GM18499 (cell line): ENCODE measurements around the gene PP2D1.
"Not testable (repeated sequence)": the region's sequence is repeated elsewhere in the genome, so short reads cannot be mapped to it uniquely, and the experiment has no call there.

ENCODE experiments used
- ATAC-seq: cut with Tn5 transposase; IDR thresholded peaks from one replicate; pipeline ENCODE4 v1.9.1; 2021; ENCODE audit warnings: moderate number of reproducible peaks; ENCODE audit not compliant: insufficient read depth, unreplicated experiment

The PP2D1 gene, protein sequence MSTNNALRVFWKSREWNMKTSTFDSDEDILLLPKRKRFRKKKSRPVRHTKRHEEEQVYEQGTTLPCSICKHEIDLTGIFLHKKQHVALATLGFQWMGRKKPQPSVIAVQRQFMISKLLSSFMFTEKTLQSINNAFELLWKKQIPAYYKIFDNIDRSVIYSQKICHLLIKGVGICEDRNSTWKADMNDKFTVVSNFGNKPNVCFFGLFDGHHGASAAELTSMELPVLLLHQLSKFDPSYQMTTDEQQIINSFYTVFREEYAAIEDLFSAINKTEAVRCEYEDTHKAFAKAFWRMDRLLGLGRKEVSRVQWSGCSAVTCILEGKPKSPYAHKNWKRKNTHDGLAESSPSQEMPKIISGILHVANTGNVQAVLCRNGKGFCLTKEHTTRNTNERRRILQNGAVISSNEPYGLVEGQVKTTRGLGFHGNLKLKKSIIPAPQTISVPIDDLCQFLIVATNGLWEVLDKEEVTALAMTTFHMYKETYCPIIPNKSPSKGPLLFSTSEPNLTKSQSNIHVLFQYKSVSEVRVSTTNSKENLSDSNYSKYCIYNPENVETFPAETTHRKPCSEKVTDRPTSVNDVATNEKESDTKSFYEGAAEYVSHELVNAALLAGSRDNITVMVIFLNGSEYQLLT

GRCh38 chr3:20012164-20012563 is at the start of gene PP2D1:
PP2D1 (minus strand) TSS chr3:20012264; CDS start chr3:20012072, 192 bp downstream.
- no peak for ATAC-seq

DNA sequence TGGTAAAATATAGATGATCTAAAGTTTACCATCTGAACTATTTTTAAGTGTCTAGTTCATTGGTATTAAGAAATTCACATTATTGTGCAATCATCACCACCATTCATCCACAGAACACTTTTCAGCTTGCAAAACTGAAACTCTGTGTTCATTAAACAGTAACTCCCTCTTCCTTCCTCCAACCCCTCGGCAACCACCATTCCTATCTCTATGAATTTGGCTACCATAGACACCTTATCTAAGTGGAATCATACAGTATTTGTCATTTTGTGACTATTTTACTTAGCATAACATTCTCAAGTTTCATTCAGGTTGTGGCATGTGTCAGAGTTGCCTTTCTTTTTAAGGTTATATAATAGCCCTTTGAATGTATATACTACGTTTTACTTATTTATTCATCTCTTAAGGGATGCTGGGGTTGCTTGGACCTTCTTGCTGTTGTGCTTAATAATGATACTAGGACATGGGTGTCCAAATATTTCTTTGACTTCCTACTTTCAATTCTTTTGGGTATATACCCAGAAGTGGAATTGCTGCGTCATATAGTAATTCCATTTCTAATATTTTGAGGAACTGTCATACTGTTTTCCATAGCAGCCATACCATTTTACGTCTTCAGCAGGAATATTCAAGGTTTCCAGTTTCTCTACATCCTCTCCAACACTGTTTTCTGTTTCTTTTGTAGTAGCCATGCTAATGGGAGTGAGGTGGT is 49.1 kb upstream of the PP2D1 start:
- peak; percentile 58 for ATAC-seq

- no peak for ATAC-seq
Observed at GRCh38 chr3:20059929-20060328, 47.9 kb upstream of the PP2D1 start.

GRCh38 chr3:20057612-20058180 is 45.6 kb upstream of the PP2D1 start:
- ATAC-seq, result no peak

- peak; percentile 33 for ATAC-seq
Observed at GRCh38 chr3:20056725-20057611, 44.9 kb upstream of the PP2D1 start.

DNA sequence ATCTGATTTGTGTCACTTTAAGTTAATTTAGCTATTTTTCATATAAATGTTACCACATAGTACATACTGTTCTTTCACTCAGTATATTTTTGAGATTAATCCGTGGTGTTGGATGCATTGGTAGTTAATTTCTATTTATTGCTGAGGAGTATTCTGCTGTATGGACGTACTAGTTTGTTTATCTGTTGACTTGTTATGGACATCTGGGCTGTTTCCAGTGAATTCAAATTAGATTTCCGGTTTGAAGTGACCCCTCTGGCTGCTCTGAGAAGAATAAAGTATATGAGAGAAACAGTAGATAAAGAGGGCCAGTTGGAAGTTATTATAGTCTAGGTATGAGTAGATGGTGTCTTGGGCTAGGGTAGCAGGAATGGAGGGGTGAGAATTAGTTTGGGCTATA is 43.8 kb upstream of the PP2D1 start:
- no peak for ATAC-seq

DNA sequence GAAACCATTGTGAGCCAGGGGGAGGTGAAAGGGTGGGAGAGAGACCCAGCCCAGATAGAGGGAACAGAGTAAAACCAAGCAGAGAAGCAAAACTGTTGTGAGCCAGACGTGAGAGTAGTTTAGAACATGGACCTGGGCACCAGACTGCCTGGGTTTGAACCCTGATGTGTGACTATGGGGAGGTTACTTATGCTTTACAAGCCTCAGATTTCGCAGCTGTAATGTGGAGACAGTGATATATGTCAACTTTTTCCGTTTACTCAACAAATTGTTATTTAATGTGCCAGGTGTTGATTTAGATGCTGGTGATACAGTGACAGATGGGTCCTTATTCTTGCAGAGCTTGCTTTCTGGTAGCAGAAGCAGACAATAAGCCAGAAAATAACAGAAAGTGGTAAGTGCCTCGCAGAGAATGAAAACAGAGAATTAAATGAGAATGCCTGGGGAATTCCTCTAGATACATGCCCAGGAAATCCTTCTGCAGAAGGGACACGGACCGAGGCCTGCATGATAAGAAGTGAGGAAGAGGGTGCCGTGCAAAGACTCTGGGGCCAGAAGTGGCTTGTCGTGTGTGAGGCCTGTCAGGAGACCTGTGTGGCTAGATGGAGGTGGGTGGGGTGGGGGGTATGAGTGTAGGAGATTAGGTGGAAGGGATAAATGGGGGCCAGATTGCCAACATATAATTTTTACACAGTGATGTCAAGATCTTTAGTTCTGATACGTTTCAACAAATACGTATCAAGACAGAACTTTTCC is 43.1 kb upstream of the PP2D1 start:
- ATAC-seq, result no peak

DNA sequence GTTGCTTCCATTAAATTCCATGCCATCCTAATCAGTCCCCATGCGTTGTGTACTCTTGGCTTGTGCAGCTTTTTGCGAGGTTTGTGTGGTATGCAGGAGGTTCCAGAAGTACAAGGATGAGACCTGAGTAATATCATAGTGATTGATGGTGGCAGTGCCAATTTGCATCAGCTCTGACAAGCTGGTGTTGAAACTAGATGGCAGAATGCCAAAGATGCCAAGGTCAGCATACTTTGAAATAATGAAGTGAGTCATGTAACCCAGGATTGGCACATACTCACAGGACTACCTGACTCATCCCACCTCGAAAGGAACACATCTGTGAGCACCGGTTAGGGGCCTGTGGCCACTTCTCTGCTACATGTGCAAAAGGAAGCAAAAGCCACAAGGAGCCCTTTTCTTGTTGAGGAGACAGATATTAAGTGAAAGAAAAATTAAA is 42.5 kb upstream of the PP2D1 start:
- ATAC-seq, result peak; percentile 54

- no peak for ATAC-seq
Observed at GRCh38 chr3:20052851-20053250, 40.8 kb upstream of the PP2D1 start.

- no peak for ATAC-seq
Observed at GRCh38 chr3:20051123-20051806, 39.2 kb upstream of the PP2D1 start.

GRCh38 chr3:20047976-20048883 is 36.2 kb upstream of the PP2D1 start:
- peak; percentile 11 for ATAC-seq

DNA sequence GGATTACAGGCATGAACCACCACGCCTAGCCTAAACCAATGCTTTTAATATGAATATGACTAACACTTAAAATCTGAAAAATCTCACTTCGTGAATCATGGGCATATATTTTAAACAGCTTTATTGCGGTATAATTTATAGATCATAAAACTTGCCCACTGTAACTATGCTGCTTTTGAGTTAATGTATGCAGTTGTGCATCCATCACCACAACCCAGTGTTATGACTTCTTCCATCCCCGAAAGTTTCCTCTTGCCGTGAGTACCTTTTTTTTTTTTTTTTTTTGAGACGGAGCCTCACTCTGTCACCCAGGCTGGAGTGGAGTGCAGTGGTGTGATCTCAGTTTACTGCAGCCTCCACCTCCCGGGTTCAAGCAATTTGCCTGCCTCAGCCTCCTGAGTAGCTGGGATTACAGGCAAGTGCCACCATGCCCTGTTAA is 35.3 kb upstream of the PP2D1 start:
- ATAC-seq, result no peak

DNA sequence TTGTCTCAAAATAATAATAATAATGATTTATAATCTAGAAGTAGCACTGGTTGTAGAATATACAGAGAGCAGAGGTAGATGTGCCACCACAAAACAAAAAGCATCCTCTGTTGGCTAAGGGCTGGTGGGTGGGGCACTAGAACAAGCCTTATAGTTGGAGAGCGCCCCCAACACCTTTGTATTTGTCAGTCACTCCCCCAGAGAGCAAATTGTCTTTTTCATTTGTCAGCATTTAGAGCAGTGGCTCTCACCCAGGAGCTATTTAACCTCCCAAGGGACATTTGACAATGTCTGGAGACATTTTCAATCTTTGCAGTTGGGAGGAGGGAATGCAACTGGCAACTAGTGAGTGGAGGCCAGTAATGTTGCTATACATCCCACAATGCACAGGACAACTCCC is 34.5 kb upstream of the PP2D1 start:
- ATAC-seq, result no peak

GRCh38 chr3:20045141-20045540 is 33.1 kb upstream of the PP2D1 start:
- ATAC-seq, result not testable (repeated sequence)

GRCh38 chr3:20043825-20044224 is 31.8 kb upstream of the PP2D1 start:
- ATAC-seq, result no peak

DNA sequence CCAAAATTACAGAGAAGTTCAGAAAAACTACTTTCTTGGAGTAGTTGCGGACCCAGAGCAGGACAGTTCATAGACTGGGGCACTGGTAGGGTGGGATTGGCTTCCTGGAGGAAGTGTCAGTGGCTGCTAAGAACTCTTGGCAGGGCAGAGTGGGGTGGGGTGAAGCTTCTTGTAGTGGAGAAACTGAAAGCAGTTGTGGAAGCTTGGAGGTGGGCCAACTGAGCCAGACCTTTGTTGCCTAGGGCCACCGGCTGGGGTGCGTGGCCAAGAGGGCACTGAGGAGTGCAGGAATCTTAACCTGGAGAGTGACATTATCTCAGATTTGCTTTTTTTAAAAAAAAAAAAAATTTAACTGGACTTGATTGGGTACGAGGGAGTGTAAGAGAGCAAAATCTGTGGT is 31.3 kb upstream of the PP2D1 start:
- ATAC-seq, result peak; percentile 27

DNA sequence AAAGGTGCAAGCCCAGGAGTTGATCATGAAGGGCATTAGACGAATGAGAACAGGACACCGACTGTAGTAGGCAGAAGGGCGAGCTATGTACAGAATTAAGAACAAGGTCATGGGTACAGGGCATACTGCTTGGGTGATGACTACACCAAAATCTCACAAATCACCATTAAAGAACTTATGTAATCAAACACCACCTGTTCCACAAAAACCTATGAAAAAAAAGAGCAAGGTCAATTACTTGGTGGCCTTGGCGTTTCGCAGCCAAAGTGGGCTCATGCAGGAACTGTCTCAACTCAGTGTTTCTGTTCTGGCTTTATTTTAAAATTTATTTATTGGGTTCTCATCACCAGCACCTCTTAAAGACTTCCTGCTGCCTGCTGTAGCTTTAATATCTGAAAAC is 30.3 kb upstream of the PP2D1 start:
- no peak for ATAC-seq
